Mucosa of descending colon (tissue), 3 donors: ENCODE results near the gene UBTF. TPM values are rescaled to one million over a fixed set of nuclear protein-coding genes. Genes with fewer than 3 reads are reported as not detected.

Source experiments
- ATAC-seq: fragments of 200-7000 bp; cut with Tn5 transposase; one replicate; pipeline ENCODE4 v1.9.1; 2020; ENCODE audit warnings: mild to moderate bottlenecking, moderate library complexity
- DNase-seq, 3 donors: peaks; one replicate each; pipeline ENCODE4 v3.0.0-alpha.2; 2020
- H3K36me3 ChIP-seq: fragments of 200-600 bp; one replicate; pipeline ENCODE4 v1.8.0; 2021; ENCODE audit warnings: low read depth, mild to moderate bottlenecking
- H3K4me1 ChIP-seq: fragments of 200-600 bp; one replicate; pipeline ENCODE4 v1.8.0; 2021; ENCODE audit warnings: low read depth, mild to moderate bottlenecking
- H3K4me3 ChIP-seq: fragments of 200-600 bp; one replicate; pipeline ENCODE4 v1.8.0; 2021; ENCODE audit warnings: mild to moderate bottlenecking
- H3K9me3 ChIP-seq: fragments of 200-600 bp; one replicate; pipeline ENCODE4 v1.8.0; 2021; ENCODE audit warnings: mild to moderate bottlenecking
- intact Hi-C, 2 donors: fragments of 100-400 bp; cut with DNase I in 1 of 2; cut with micrococcal nuclease in 1 of 2; formaldehyde crosslinking; loops; one replicate each; pipeline versions ENCODE4 v1.11.0 to v1.11.1; 2022; cut with DNase I, micrococcal nuclease
- total RNA-seq, 3 donors: library from RNA; stranded (reverse); fragmentation: NEBNext Ultra II Directional in 2 of 3; extraction: Animal tissue kit (Norgen Biotek cat#: 25700) in 2 of 3; gene quantifications; one replicate each; pipeline versions ENCODE4 v1.2.1 to v1.2.4, GENCODE V29; 2021 to 2023
- TF ChIP-seq, protein P1 (sequence below): fragments of 200-600 bp; IDR thresholded peaks from one replicate; pipeline ENCODE4 v1.8.0; 2022; ENCODE audit warnings: antibody characterized with exemption, mild to moderate bottlenecking
- donor health status: DM: no; HTN: no; CAD: no; lungs with moderate emphysema.
- donor health status: DM: no; HTN: no; CAD: no.
- donor health status: DM: no; HTN: yes; CAD: no.

Gene UBTF
- total RNA-seq, 3 donors from 2014 or later: 68.6 to 88.4 (median 73.4) TPM

GRCh38 chr17:44178133-44178532 lies 41.3 kb downstream of the UBTF start:
- DNase-seq (no peak), ATAC-seq (no peak)
- TF ChIP-seq, protein P1, sequence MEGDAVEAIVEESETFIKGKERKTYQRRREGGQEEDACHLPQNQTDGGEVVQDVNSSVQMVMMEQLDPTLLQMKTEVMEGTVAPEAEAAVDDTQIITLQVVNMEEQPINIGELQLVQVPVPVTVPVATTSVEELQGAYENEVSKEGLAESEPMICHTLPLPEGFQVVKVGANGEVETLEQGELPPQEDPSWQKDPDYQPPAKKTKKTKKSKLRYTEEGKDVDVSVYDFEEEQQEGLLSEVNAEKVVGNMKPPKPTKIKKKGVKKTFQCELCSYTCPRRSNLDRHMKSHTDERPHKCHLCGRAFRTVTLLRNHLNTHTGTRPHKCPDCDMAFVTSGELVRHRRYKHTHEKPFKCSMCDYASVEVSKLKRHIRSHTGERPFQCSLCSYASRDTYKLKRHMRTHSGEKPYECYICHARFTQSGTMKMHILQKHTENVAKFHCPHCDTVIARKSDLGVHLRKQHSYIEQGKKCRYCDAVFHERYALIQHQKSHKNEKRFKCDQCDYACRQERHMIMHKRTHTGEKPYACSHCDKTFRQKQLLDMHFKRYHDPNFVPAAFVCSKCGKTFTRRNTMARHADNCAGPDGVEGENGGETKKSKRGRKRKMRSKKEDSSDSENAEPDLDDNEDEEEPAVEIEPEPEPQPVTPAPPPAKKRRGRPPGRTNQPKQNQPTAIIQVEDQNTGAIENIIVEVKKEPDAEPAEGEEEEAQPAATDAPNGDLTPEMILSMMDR: no peak
- H3K4me3 ChIP-seq: no peak overlapping the region
- no peaks in the 10 kb centered on the region for H3K36me3 ChIP-seq
- no peaks in the 10 kb centered on the region for H3K9me3 ChIP-seq
- no peaks in the 10 kb centered on the region for H3K4me1 ChIP-seq
- intact Hi-C loops: no loop called here

DNA sequence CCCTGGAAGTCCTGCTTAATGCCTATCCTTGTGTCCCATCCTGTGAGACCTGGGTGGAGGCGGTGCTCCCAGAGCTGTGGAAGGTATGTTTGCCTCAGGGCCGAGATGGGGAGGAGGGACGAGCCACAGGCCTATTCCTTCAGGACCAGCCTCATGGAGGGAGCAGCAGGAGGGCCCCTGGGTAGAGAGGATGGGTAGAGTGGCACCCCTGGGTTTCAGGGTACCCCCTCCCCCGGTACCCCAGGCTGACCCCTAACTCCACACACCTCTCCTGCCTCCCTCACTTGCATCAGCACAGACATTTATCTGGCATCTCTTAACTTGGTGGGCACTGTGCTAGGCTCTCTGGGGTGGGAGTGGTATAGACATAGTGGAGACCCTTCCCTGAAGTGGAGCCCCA lies 41.8 kb downstream of the UBTF start:
- no peak for DNase-seq
- Histone ChIP-seq H3K36me3 (no peaks in the 10 kb centered on the region), H3K4me3 (no peak overlapping the region), H3K9me3 (no peaks in the 10 kb centered on the region), H3K4me1 (no peaks in the 10 kb centered on the region)
- TF ChIP-seq, protein P1: no peak
- ATAC-seq: no peak
- intact Hi-C loops: no loop called here

DNA sequence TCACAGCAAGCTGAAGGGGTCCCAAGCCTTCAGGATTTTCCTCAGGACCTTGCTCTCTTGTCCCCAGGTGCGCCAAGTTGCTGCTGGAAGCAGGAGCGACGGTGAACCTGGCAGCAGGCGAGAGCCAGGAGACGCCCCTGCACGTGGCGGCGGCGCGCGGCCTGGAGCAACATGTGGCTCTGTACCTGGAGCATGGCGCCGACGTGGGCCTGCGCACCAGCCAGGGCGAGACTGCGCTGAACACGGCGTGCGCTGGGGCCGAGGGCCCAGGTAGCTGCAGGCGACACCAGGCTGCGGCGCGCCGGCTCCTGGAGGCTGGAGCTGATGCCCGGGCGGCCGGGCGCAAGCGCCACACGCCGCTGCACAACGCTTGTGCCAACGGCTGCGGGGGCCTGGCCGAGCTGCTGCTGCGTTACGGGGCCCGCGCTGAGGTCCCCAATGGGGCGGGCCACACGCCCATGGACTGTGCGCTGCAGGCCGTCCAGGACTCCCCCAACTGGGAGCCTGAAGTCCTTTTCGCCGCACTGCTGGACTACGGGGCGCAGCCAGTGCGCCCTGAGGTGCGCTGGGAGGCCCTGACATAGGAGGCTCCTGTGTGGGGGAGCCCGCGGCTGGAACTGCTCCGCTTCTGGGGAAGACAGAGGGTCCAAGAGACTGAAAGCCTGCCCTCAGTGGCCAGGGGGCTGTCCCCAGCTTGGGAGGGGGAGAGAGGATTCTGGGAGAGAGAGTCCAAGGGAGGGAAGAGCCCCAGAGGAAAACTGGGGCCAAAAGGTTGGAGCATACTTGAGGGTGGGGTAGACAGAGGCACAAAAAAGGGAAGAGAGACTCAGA lies 42.6 kb downstream of the UBTF start:
- DNase-seq (no peak), ATAC-seq (no peak)
- intact Hi-C loops: no loop called here
- TF ChIP-seq, protein P1: no peak
- H3K36me3 ChIP-seq: no peaks in the 10 kb centered on the region
- no peak overlapping the region for H3K4me3 ChIP-seq
- no peaks in the 10 kb centered on the region for H3K9me3 ChIP-seq
- H3K4me1 ChIP-seq: no peaks in the 10 kb centered on the region

- H3K4me1 ChIP-seq: no peaks in the 10 kb centered on the region
- no peak overlapping the region for H3K4me3 ChIP-seq
- intact Hi-C loops: no loop called here
- no peaks in the 10 kb centered on the region for H3K9me3 ChIP-seq
- ATAC-seq (no peak), DNase-seq (no peak)
- H3K36me3 ChIP-seq: no peaks in the 10 kb centered on the region
- TF ChIP-seq, protein P1: no peak
Observed at GRCh38 chr17:44176257-44176656, 43.2 kb downstream of the UBTF start.

DNA sequence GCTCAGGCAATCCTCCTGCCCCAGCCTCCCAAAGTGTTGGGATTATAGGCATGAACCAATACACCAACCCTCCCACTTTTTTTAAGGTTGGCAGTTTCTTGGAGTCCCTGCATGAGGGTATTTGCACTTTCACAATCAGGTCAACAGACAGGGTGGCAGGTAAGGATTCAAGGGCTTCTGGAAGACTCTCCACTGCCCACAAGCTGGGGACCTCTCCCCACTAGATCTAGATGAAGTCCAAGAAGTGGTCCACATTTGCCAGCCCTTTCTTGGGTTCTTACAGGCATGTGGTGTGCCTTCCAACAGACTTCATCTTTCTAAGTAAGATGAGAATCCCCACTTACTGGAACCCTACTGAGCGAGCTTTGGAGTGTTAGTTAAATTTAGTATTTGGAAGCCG lies 45.0 kb downstream of the UBTF start:
- H3K4me1 ChIP-seq: no peaks in the 10 kb centered on the region
- H3K4me3 ChIP-seq: no peak overlapping the region
- ATAC-seq (no peak), DNase-seq (no peak)
- no peaks in the 10 kb centered on the region for H3K9me3 ChIP-seq
- intact Hi-C loops: no loop called here
- H3K36me3 ChIP-seq: no peaks in the 10 kb centered on the region
- TF ChIP-seq, protein P1: no peak
